GM10266 (cell line): ENCODE results near the gene INTS15.

Experiments
- DNase-seq: peaks from one replicate; pipeline ENCODE4 v3.0.0; 2012; ENCODE audit errors: extremely low spot score
- TF ChIP-seq, protein P1 (sequence below): IDR thresholded peaks from 2 replicates; pipeline ENCODE4 v1.5.1; 2012; ENCODE audit warnings: mild to moderate bottlenecking, low read depth; ENCODE audit not compliant: control insufficient read depth, insufficient read depth; ENCODE audit errors: missing control alignments

INTS15 gene

GRCh38 chr7:6589829-6590644, at the start of gene INTS15:
Gene INTS15, plus strand, starts transcription at chr7:6590021. Its CDS starts 263 bp downstream, at chr7:6590284.
- DNase-seq: peak; percentile 95

DNA sequence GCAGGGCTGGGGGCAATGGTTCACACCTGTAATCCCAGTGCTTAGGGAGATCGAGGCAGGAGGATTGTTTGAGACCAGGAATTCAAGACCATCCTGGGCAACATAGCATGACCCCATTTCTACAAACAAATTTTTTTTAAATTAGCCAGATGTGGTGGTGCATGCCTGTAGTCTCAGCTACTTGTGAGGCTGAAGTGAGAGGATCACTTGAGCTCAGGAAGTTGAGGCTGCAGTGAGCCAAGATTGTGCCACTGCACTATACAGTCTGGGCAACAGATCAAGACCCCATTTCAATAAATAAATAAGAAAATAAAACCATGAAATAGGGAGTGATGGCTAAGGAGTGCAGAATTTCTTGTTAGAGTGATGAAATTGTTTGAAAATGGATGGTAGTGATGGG, 47.5 kb upstream of the INTS15 start:
- TF ChIP-seq, protein P1, sequence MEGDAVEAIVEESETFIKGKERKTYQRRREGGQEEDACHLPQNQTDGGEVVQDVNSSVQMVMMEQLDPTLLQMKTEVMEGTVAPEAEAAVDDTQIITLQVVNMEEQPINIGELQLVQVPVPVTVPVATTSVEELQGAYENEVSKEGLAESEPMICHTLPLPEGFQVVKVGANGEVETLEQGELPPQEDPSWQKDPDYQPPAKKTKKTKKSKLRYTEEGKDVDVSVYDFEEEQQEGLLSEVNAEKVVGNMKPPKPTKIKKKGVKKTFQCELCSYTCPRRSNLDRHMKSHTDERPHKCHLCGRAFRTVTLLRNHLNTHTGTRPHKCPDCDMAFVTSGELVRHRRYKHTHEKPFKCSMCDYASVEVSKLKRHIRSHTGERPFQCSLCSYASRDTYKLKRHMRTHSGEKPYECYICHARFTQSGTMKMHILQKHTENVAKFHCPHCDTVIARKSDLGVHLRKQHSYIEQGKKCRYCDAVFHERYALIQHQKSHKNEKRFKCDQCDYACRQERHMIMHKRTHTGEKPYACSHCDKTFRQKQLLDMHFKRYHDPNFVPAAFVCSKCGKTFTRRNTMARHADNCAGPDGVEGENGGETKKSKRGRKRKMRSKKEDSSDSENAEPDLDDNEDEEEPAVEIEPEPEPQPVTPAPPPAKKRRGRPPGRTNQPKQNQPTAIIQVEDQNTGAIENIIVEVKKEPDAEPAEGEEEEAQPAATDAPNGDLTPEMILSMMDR: no peak
- no peak for DNase-seq

More at GRCh38 chr7:6589829-6590644, at the start of gene INTS15:
- TF ChIP-seq, protein P1: peak; percentile 92

DNA sequence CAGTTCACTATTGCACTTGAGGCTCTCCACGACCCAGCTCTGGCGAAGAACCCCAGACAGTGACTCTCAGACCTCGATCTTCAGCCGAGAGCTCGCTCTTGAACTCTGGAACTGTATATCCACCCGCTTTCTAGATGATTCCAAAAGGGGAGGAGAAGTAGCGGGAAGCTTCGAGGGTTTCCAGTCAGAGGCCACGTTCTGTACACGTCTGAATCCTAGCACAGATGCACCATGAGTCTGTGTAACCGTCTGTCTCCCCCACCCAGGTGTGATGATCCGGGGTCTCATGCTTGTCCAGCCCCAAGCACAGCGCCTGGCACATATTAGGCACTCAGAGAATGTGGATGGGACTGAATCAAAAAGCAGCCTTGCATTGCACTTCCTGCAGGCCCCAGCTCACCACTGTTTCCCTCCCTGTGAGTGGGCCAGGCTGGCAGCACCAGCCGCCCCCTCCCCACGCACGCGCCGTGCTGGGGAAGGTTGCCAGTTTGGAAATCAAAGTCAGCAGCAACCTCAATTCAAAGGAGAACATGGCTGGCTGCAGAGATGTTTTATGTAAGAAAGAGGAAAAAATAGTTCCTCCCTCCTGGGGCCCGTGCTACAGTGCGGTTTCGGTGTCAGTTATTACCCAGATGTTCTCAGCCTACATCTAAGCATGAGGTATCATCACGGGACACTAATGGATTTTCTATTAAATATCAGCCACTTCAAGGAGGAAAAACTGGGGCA, 44.3 kb upstream of the INTS15 start:
- DNase-seq: no peak
- TF ChIP-seq, protein P1: no peak

DNA sequence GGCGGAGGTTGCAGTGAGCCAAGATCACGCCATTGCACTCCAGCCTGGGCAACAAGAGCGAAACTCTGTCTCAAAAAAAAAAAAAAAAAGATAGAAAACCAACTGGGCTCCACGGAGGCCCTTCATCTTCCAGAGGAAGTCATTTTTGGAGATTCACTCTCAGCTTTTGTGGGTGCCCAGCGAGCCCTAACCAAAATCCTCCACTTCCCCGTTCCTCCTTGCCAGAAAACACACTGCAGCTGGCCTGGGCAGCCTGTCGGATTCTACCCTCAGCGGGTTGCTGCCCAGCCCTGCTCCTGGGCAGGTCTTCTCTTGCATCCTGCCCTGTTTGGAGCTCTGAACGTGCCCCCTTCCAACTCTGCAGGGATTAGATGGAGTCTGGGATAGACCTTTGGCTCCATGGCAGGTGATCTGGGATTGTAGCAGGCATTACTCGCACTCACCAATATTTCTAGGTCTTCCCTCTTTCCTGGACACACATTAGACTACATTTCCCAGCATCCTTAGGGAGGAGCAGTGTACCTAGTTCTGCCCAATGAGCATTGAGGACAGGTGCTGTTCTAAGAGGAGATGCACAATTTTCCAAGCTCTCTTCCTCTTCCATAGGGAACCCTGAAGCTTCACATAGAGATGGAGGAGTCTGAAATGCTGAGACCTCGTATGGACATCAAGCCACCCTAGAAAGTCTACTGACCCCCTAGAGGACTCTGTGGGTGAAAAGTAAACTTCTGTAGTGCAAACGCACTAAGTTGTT, 43.1 kb upstream of the INTS15 start:
- no peak for DNase-seq
- TF ChIP-seq, protein P1: no peak

DNA sequence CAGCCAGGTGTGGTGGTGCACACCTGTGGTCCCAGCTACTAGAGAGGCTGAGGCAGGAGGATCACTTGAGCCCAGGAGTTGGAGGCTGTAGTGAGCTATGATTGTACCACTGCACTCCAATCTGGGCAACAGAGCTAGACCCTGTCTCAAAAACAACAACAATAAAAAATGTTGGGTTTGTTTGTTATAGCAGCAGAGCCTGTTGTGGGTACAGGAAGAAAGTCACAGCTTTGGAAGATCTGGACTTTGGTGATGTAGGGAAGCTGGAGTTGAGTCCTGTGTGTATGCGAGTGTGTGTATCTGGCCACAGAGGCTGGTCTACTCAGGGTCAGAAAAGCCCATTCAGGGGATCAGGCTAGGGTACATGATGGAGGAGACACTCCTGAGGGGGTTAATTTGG, 42.4 kb upstream of the INTS15 start:
- TF ChIP-seq, protein P1: no peak
- DNase-seq: no peak

DNA sequence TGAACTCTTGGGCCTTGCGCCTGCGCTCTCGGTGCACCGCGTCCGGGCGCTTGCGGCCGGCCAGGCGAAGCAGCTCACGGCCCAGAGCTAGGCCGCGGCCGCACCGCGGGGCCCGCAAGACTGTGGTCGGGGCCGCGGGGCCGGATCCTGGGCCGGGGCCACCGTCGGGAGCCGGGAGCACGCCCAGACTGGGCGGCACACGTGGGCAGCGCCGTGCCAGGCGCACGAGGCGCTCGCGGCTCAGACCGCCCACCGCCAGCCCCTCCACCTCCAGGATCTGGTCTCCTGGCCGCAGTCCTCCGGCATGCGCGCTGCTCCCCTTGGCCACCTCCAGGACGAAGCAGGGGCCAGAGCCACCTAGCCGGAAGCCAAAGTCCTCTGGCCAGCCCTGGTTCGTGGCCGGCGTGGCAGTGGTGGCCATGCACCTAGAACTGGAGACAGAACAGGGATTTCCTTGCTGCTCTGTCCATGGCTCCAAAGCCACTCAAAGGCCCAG, 38.8 kb upstream of the INTS15 start, which contains the start of gene GRID2IP:
TSS of gene GRID2IP (minus strand) at position 446 of the 496 bp plus-strand sequence. CDS start at position 421, 25 bp downstream.
- DNase-seq: no peak
- TF ChIP-seq, protein P1: no peak
